Mesothelial cell of epicardium (in vitro differentiated cells): ENCODE measurements around the gene ZNF507. TPM values are rescaled to one million over a fixed set of nuclear protein-coding genes. Genes with fewer than 3 reads are reported as not detected.

Experiments
- DNase-seq, 2 experiments: peaks; one replicate each; pipeline ENCODE4 v3.0.0; 2021; ENCODE audit warnings: low spot score in 2 of 2; ENCODE audit not compliant: unreplicated experiment in 2 of 2
- H3K27ac Mint-ChIP-seq: 2 replicates; pipeline ENCODE4 v1.8.0; 2021; ENCODE audit warnings: mixed read lengths
- H3K27me3 Mint-ChIP-seq: 2 replicates; pipeline ENCODE4 v1.8.0; 2021; ENCODE audit warnings: low read depth, mixed read lengths
- H3K36me3 Mint-ChIP-seq: 2 replicates; pipeline ENCODE4 v1.8.0; 2021; ENCODE audit warnings: mixed read lengths
- H3K4me1 Mint-ChIP-seq: 2 replicates; pipeline ENCODE4 v1.8.0; 2021; ENCODE audit warnings: mixed read lengths
- H3K4me3 Mint-ChIP-seq: 2 replicates; pipeline ENCODE4 v1.8.0; 2021; ENCODE audit warnings: mild to moderate bottlenecking, moderate library complexity, mixed read lengths
- H3K9me3 Mint-ChIP-seq: 2 replicates; pipeline ENCODE4 v1.8.0; 2021; ENCODE audit warnings: mixed read lengths
- total RNA-seq: library from RNA; stranded (reverse); gene quantifications from 3 replicates; pipeline ENCODE4 v1.2.1, GENCODE V29; 2021
- TF ChIP-seq, protein P1 (sequence below): fragments of 200-600 bp; sonication (generic); IDR thresholded peaks from one replicate; pipeline ENCODE4 v1.5.0; 2021; ENCODE audit warnings: antibody characterized with exemption; ENCODE audit not compliant: unreplicated experiment

Gene ZNF507
- total RNA-seq, 1 donor from 2014 or later = 33.6 TPM

DNA sequence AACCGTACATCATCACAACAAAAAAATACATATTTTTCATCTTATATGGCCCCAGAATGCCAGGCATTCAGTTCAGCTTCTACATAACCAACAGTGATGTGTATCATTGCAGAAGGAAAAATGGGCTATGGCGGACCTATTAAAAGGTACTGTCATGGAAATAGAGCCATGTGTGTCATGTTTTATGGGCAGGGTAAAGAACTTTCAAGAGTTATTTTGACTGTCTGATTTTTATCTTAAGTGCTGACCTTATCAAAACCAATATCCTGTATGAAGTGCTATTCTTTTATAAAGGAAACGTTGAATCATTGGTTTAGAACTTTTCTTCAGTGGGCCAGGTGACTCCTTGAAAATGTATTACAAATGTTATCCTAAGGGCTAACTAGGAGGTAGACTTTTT is 9.9 kb downstream of the ZNF507 start:
- no peaks in the 10 kb centered on the region for H3K27me3 Mint-ChIP-seq
- H3K4me3 Mint-ChIP-seq = no peak overlapping the region
- H3K27ac Mint-ChIP-seq = no peak overlapping the region
- peaks cover 10% of the 10 kb centered on the region for H3K4me1 Mint-ChIP-seq
- no peak for DNase-seq
- TF ChIP-seq, protein P1, sequence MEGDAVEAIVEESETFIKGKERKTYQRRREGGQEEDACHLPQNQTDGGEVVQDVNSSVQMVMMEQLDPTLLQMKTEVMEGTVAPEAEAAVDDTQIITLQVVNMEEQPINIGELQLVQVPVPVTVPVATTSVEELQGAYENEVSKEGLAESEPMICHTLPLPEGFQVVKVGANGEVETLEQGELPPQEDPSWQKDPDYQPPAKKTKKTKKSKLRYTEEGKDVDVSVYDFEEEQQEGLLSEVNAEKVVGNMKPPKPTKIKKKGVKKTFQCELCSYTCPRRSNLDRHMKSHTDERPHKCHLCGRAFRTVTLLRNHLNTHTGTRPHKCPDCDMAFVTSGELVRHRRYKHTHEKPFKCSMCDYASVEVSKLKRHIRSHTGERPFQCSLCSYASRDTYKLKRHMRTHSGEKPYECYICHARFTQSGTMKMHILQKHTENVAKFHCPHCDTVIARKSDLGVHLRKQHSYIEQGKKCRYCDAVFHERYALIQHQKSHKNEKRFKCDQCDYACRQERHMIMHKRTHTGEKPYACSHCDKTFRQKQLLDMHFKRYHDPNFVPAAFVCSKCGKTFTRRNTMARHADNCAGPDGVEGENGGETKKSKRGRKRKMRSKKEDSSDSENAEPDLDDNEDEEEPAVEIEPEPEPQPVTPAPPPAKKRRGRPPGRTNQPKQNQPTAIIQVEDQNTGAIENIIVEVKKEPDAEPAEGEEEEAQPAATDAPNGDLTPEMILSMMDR = no peak
- H3K9me3 Mint-ChIP-seq = no peaks in the 10 kb centered on the region
- peaks cover 42% of the 10 kb centered on the region for H3K36me3 Mint-ChIP-seq

DNA sequence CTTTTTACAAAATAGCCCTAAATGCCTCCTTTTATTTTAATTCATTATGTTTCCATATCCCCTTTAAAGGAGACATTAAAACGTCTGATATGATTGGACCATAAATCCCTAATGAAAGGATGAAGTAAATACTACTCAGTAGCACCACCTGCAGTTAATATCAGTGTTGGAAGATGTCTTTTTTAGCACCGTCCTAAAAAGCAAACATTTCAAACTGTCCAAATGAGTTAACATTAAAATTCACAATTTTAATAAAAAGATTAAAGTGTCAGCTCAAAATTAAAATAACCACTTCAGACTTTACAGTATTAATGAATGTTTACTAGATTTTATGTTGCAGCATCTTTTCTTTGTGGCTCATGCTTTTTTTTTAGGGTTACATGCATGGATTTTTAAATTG is 12.3 kb downstream of the ZNF507 start:
- Mint-ChIP-seq H3K9me3 (no peaks in the 10 kb centered on the region), H3K27me3 (no peaks in the 10 kb centered on the region), H3K4me1 (peaks cover under 1% of the 10 kb centered on the region), H3K36me3 (peaks cover 48% of the 10 kb centered on the region), H3K4me3 (no peak overlapping the region), H3K27ac (no peak overlapping the region)
- DNase-seq = no peak
- TF ChIP-seq, protein P1 = peak; percentile 14

- H3K9me3 Mint-ChIP-seq = no peaks in the 10 kb centered on the region
- no peaks in the 10 kb centered on the region for H3K27me3 Mint-ChIP-seq
- H3K4me3 Mint-ChIP-seq = no peak overlapping the region
- H3K4me1 Mint-ChIP-seq = peaks cover 4% of the 10 kb centered on the region
- DNase-seq = no peak
- peaks cover 44% of the 10 kb centered on the region for H3K36me3 Mint-ChIP-seq
- TF ChIP-seq, protein P1 = no peak
- H3K27ac Mint-ChIP-seq = no peak overlapping the region
Measured at GRCh38 chr19:32358321-32358720, 12.9 kb downstream of the ZNF507 start.

GRCh38 chr19:32359581-32359980 is 14.2 kb downstream of the ZNF507 start:
- DNase-seq = no peak
- Mint-ChIP-seq H3K36me3 (peaks cover 36% of the 10 kb centered on the region), H3K4me3 (no peak overlapping the region), H3K4me1 (peaks cover 4% of the 10 kb centered on the region), H3K27ac (no peak overlapping the region), H3K27me3 (no peaks in the 10 kb centered on the region), H3K9me3 (no peaks in the 10 kb centered on the region)
- TF ChIP-seq, protein P1 = no peak

DNA sequence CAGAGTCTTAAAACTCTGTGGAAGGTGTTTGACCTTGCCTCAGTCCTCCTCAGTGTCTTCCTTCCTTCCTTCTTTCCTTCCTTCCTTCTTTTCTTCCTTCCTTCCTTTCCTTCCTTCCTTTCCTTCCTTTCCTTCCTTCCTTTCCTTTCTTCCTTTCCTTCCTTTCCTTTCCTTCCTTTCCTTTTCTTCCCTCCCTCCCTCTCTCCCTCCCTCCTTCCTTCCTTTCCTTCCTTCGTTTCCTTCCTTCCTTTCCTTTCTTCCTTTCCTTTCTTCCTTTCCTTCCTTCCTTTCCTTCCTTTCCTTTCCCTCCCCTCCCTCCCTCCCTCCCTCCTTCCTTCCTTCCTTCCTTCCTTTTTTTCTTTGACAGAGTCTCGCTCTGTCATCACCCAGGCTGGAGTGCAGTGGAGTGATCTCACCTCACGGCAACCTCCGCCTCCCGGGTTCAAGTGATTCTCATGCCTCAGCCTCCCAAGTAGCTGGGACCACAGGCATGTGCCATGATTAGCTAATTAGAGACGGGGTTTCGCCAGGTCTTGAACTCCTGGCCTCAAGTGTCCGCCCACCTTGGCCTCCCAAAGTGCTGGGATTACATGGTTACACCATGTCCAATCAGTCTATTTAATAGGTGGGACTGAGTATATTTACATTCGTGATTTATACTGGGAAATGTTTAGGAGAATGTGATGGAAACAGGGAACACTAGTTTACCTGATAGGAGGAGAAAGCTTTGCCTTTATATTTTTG is 16.3 kb downstream of the ZNF507 start:
- TF ChIP-seq, protein P1 = no peak

More for the DNA sequence above, 16.3 kb downstream of the ZNF507 start:
- H3K27ac Mint-ChIP-seq = no peak overlapping the region
- no peaks in the 10 kb centered on the region for H3K27me3 Mint-ChIP-seq
- no peak overlapping the region for H3K4me3 Mint-ChIP-seq
- H3K9me3 Mint-ChIP-seq = no peaks in the 10 kb centered on the region
- H3K36me3 Mint-ChIP-seq = peaks cover 38% of the 10 kb centered on the region
- DNase-seq = no peak
- peaks cover 4% of the 10 kb centered on the region for H3K4me1 Mint-ChIP-seq
